Keratinocyte (primary cell): ENCODE data around the gene MYO10.

ENCODE experiments used
- EZH2 ChIP-seq: IDR thresholded peaks from one replicate; pipeline ENCODE4 v1.6.1; 2012; ENCODE audit warnings: inconsistent platforms, mild to moderate bottlenecking, low read length, moderate library complexity
- TF ChIP-seq, protein P1 (sequence below), 3 experiments: IDR thresholded peaks in 1 of 3; conservative IDR thresholded peaks in 1 of 3; optimal IDR thresholded peaks in 1 of 3; 2 replicates in 2 of 3; 3 replicates in 1 of 3; pipeline versions ENCODE3 to v1.5.1; 2011; ENCODE audit warnings: low read length in 3 of 3, mild to moderate bottlenecking in 3 of 3, moderate library complexity in 2 of 3, control low read depth in 1 of 3, inconsistent platforms in 1 of 3; ENCODE audit not compliant: insufficient read depth in 2 of 3; ENCODE audit errors: extremely low read depth in 1 of 3

DNA sequence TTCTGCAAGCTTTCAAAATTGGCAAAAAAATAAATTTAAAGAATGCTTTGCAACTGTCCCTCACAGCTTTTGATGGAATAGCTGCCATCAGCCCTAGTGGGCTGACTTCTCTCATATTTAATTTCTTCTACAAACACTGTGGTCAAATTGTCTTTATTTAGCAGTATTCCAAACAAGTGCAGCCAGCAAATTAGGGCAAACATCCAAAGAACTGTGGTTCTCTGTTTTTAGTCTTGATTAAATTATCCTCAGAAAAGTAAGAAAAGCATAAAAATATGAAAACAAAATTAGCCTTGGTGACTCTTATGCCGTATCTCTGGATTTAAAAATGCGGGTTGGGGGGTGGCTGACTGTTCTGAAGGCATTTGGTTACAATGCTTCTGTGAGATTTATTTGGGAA is 223.5 kb downstream of the MYO10 start:
- TF ChIP-seq, protein P1, sequence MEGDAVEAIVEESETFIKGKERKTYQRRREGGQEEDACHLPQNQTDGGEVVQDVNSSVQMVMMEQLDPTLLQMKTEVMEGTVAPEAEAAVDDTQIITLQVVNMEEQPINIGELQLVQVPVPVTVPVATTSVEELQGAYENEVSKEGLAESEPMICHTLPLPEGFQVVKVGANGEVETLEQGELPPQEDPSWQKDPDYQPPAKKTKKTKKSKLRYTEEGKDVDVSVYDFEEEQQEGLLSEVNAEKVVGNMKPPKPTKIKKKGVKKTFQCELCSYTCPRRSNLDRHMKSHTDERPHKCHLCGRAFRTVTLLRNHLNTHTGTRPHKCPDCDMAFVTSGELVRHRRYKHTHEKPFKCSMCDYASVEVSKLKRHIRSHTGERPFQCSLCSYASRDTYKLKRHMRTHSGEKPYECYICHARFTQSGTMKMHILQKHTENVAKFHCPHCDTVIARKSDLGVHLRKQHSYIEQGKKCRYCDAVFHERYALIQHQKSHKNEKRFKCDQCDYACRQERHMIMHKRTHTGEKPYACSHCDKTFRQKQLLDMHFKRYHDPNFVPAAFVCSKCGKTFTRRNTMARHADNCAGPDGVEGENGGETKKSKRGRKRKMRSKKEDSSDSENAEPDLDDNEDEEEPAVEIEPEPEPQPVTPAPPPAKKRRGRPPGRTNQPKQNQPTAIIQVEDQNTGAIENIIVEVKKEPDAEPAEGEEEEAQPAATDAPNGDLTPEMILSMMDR (optimal IDR thresholded peaks at IDR 0.05 in 1 of 3, IDR thresholded peaks at IDR 0.05 in 1 of 3, conservative IDR thresholded peaks at IDR 0.05 in 1 of 3; ENCODE audit: extremely low read depth in 1 of 3, insufficient read depth in 2 of 3, low read length in 3 of 3), result no peak
- TF ChIP-seq EZH2, result no peak
